ENCODE results near the gene CCDC88B. TPM values are rescaled to one million over a fixed set of nuclear protein-coding genes. Genes with fewer than 3 reads are reported as not detected.
A peak's percentile ranks its signal among the peaks of the same experiment; 100 is the strongest.

The CCDC88B gene
- total and polyA plus RNA-seq, 9 of the 15 experiments (the other 6 are each of a cell fraction or from before 2014, with no cell fraction given): 0.13 to 18.1 (median 7.9) TPM

- TF ChIP-seq DIDO1 (tag; IDR thresholded peaks at IDR 0.05; ENCODE audit: low read depth) (no peak), FOXK1 (CRISPR knock-in tag; IDR thresholded peaks at IDR 0.05; ENCODE audit: borderline replicate concordance) (no peak), ZNF717 (CRISPR knock-in tag; IDR thresholded peaks at IDR 0.05) (no peak), ZNF586 (CRISPR knock-in tag; conservative IDR thresholded peaks at IDR 0.05) (no peak), NFYB (IDR thresholded peaks at IDR 0.05; ENCODE audit: extremely low read depth, insufficient read length) (no peak), HCFC1 (IDR thresholded peaks at IDR 0.05; ENCODE audit: low read depth, low read length) (0 out of 2 replicates have a peak, but pooled peaks have one; percentile 40), NCOA2 (IDR thresholded peaks at IDR 0.05; ENCODE audit: partially characterized antibody in 2 of 2) (no peak), CBFB (CRISPR knock-in tag; IDR thresholded peaks at IDR 0.05) (no peak), ZBTB43 (CRISPR knock-in tag; IDR thresholded peaks at IDR 0.05) (no peak), EHMT2 (IDR thresholded peaks at IDR 0.05) (no peak), ZNF212 (CRISPR knock-in tag; IDR thresholded peaks at IDR 0.05) (no peak), POLR2G (IDR thresholded peaks at IDR 0.05; ENCODE audit: low read depth, low read length) (peak; percentile 93), LCOR (CRISPR knock-in tag; IDR thresholded peaks at IDR 0.05) (no peak), CREB1 (IDR thresholded peaks at IDR 0.05) (no peak; the same call in 1 of the 2 replicates), CREB1 (CRISPR knock-in tag; IDR thresholded peaks at IDR 0.05) (0 out of 2 replicates have a peak, but pooled peaks have one; percentile 30), TFAP4 (CRISPR knock-in tag; IDR thresholded peaks at IDR 0.05; ENCODE audit: borderline replicate concordance) (peak; percentile 99), TRIM25 (IDR thresholded peaks at IDR 0.05; ENCODE audit: borderline replicate concordance) (no peak), TEAD4 (IDR thresholded peaks at IDR 0.05; ENCODE audit: low read length) (no peak), TEAD4 (CRISPR knock-in tag; IDR thresholded peaks at IDR 0.05; ENCODE audit: borderline replicate concordance) (no peak), PRPF4 (IDR thresholded peaks at IDR 0.05; ENCODE audit: insufficient read depth, low read depth, low read length, poor library complexity, severe bottlenecking) (no peak), ZNF280A (IDR thresholded peaks at IDR 0.05; ENCODE audit: low read depth, partially characterized antibody) (no peak), FIP1L1 (IDR thresholded peaks at IDR 0.05; ENCODE audit: low read depth, low read length, poor library complexity, severe bottlenecking) (no peak), SMARCA4 (IDR thresholded peaks at IDR 0.05) (no peak)
Measured at GRCh38 chr11:64341851-64342791, 2.1 kb downstream of the CCDC88B start (continued).
